ENCODE data around the gene GREM1.

GREM1 gene

GRCh38 chr15:32717426-32718226 lies at the start of gene GREM1:
TSS of gene GREM1 (plus strand) at chr15:32718004. CDS start at chr15:32730691, 12,687 bp downstream.
- peak; percentile 41 for DNase-seq

DNA sequence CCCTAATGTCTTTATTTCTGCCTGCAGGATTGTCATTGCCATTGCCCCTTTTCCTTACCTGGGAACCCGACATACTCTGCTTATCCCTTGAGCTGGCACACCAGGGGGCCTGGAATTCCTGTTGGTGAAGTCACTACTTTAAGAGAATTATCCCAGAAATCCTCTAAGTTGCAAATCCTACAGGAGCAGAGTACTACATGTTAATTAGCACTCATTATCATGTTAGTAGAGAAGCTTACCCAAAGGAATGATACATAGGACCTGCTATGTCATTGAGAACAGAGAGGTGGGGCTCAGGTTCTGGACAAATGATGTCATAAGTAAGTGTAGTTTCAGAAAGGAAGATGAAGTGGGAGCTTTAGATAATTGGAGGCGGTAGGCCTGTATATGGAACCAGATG lies 48.9 kb upstream of the GREM1 start:
- no peak for DNase-seq

DNA sequence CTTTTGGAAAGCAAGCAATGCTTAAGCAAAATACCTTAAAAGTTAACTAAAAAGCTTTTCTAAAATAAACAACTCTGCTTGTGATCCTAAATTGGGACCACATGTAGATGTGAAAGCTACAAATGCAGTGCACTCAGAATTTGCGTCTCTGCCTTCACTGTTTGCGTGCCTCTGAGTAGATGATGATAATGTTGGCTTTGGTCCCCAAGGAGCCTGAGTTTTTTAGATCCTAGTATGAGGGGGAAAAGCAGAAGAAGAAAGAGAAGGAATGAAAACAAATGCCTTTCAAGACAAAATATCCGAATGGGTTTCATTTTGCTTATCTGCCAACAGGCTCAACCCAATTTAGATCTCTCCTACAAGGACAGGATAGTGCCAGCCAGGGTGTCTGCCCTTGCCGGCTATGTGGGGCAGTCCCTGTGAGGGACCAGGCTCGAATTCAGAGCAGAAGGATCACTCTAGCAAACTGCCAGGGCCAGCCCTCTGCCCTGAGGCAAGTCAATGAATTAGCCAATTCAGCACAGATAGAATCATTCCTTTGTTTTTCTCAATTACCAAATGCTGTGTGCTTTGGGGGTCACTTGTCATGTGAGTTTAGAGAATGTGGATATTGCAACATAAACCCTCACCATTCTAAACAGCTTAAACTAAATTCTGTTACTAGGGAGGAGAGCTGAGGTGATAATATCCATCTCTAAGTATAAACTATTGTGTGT lies 47.8 kb upstream of the GREM1 start:
- no peak for DNase-seq

- no peak for DNase-seq
Measured at GRCh38 chr15:32670623-32671022, 47.2 kb upstream of the GREM1 start.

- DNase-seq: no peak
Measured at GRCh38 chr15:32671339-32672325, 46.2 kb upstream of the GREM1 start.

DNA sequence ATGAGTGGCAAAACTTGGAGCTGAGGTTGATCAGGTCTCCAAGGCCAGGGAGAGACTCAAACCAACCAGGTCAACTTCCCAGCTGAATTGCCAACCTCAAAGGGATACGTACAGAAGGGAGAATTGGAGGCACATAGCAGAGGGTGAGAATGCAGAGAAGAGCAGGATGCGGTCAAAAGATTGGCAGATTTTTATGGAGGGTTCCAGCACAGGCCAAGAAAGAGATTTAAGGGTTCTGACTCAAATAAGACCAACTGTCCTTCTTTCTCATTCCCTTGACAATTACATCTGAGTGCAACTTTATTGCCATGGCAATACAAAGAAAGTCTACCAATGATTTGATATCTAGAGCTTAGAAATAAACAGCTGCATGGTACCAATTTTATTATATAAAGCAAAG lies 43.1 kb upstream of the GREM1 start:
- DNase-seq: no peak

DNA sequence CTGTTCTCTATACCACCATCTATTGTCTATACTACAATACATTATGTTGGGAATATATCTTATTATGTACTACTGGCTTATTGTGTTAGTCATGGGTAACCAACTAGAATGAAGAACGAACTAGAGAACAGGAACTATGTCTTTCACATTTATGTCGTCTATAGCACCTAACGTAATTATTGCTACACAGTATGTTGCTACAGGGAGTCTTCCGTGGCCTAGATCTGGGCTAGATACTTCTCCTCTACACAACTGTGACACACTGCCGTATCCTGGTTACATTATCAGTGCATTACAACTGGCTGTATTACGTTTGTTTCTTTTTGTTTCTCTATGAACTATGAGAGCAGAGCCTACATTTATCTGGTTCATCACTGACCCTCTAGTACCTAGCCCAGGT lies 42.3 kb upstream of the GREM1 start:
- DNase-seq: peak; percentile 71

DNA sequence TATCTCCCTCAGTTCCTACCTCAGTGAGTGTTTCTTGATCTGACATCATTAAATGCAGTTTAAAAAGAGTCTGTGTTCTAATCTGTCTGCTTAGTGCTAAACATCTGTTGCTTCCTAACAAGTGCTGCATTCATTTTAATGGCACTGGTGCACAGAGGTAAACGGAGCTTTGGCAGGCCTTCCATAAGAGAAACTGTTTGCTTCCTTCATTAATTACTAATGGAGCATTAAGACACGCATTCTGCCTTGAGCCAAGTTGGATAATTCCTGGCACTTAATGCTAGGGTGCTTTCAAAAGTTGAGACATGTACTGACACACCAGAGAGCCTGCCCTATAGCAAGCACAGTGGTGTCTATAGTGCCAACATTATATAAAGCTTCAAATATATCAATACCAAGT lies 41.6 kb upstream of the GREM1 start:
- no peak for DNase-seq

DNA sequence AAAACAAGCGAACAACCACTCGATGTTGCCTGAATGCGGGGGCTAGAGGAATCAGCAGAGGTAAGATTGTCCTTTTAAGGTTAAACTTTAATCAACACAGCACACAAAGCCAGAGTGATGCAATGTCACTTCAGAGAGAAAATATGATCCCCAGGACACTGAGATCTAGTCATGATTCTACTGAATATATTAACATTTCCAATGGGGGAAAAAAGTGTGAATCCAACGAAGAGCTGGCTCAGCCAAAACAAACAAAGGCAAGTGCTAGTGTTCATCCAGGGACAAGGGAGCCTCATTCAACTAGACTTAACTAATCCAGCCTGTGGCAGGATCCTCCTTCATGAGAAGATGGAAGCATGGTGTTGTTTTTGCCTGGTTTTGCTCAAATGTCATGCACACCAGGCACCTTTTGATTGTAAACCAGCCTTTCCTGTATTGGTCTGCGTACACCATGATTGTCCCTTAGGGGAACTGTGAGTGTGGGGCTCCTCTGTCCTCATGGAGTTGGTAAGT lies 40.5 kb upstream of the GREM1 start:
- no peak for DNase-seq

GRCh38 chr15:32679298-32679690 lies 38.5 kb upstream of the GREM1 start:
- DNase-seq: no peak

GRCh38 chr15:32682569-32682968 lies 35.2 kb upstream of the GREM1 start:
- peak; percentile 83 for DNase-seq

GRCh38 chr15:32682977-32683630 lies 34.7 kb upstream of the GREM1 start:
- DNase-seq: peak; percentile 17

GRCh38 chr15:32683906-32684584 lies 33.8 kb upstream of the GREM1 start:
- DNase-seq: peak; percentile 90

DNA sequence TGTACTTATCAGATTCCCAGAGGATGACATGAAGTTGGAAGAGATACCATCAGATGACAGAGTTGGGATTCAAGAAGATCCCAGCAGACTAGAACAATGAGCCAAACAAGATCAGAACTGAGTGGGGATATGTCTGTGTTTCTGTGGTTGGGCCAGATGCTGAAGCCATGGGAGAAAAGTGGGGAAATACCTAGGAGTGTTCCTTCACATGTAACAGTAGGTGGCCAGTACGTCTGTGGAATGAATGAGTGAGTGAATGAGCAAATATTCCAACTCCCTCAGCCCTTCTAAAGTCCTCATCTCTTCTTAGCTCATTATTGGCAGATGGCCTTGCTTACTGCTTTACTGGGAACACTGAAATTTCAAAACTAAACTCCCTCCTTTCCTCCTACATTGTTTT lies 32.2 kb upstream of the GREM1 start:
- no peak for DNase-seq

DNA sequence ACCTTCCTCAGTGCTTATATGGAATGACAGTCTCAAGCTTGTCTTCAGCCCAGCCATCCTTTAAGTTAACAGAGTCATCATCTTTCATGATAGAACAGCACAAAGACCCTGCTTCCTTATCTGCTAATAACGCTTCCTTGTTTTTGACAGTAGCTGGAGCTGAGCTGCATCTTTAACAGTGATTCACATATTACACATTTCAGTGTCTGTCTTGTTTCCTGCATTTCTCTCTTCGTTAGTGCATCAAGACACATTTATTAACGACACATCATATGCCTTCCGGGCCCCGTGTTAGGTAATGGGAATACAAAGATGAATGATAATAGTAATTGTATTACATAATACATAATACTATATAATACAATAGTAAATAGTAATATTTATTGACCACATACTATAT lies 30.2 kb upstream of the GREM1 start:
- peak; percentile 53 for DNase-seq

- DNase-seq: peak; percentile 27
Measured at GRCh38 chr15:32688151-32688639, 29.6 kb upstream of the GREM1 start.

GRCh38 chr15:32690941-32691688 lies 26.7 kb upstream of the GREM1 start:
- no peak for DNase-seq

DNA sequence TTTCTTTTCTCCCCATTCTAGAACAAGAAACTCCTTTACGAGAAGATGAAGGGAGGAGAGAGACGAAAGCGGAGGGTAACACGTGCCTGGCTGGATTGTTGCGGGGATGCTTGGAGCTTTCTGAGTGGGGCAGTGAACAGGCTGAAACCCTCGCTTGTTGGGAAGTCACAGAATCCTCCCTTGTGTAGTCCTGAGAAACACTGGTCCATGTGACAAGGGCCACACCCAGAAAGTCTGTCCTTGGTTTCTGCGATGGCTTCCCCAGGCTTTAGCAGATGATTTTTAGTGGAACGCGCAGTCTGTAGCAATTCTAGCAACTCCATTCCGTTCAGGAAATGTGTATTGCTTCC lies 26.1 kb upstream of the GREM1 start:
- no peak for DNase-seq

- no peak for DNase-seq
Measured at GRCh38 chr15:32692286-32692685, 25.5 kb upstream of the GREM1 start.

GRCh38 chr15:32694222-32694983 lies 23.4 kb upstream of the GREM1 start:
- no peak for DNase-seq

Data from suppressor macrophage treated with lipopolysaccharide for 4 hours (primary cell).